Peyer's patch (tissue), 4 donors: Measurements from ENCODE around the gene ING3.

Experiments used
- POLR2A ChIP-seq, 2 donors: fragments of 450-650 bp; IDR thresholded peaks; one replicate each; pipeline ENCODE4 v1.5.1; 2017; ENCODE audit warnings: antibody characterized with exemption in 2 of 2, mild to moderate bottlenecking in 2 of 2, moderate library complexity in 2 of 2
- TF ChIP-seq, protein P1 (sequence below), 6 experiments: fragments of 450-650 bp in 4 of 6; fragments of 200-600 bp in 2 of 6; sonication (generic) in 1 of 6; IDR thresholded peaks; one replicate each; pipeline ENCODE4 v1.5.1; 2017 to 2019; ENCODE audit warnings: antibody characterized with exemption in 6 of 6, mild to moderate bottlenecking in 3 of 6, moderate library complexity in 1 of 6

DNA sequence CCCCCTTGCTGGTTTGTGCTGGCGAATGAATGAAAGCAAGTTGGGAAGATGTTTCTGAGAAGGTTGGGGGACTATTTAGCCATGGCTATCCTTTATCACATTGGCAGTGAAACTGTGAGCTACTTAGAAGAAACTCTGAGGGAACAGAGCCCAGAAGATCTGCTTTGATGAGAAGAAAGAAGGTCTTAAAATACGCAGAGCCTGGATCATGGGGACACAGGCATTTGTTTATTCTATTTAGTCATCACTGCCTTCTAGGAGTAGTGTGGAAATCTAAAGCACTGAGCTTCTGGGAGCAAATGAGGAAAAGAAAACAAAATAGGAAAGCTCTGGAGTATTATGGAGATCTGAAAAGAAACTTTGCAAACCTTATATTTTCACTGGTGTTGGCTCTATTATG lies 66.4 kb downstream of the ING3 start:
- TF ChIP-seq, protein P1, sequence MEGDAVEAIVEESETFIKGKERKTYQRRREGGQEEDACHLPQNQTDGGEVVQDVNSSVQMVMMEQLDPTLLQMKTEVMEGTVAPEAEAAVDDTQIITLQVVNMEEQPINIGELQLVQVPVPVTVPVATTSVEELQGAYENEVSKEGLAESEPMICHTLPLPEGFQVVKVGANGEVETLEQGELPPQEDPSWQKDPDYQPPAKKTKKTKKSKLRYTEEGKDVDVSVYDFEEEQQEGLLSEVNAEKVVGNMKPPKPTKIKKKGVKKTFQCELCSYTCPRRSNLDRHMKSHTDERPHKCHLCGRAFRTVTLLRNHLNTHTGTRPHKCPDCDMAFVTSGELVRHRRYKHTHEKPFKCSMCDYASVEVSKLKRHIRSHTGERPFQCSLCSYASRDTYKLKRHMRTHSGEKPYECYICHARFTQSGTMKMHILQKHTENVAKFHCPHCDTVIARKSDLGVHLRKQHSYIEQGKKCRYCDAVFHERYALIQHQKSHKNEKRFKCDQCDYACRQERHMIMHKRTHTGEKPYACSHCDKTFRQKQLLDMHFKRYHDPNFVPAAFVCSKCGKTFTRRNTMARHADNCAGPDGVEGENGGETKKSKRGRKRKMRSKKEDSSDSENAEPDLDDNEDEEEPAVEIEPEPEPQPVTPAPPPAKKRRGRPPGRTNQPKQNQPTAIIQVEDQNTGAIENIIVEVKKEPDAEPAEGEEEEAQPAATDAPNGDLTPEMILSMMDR (IDR thresholded peaks at IDR 0.05): no peak
- TF ChIP-seq POLR2A (IDR thresholded peaks at IDR 0.05): no peak
